K562 (cell line): ENCODE measurements around the gene CFAP157.

Source experiments
- POLR2AphosphoS2 ChIP-seq: IDR thresholded peaks from 2 replicates; pipeline ENCODE4 v1.6.1; 2012; ENCODE audit warnings: low read length, improper control_type of control experiment
- SETDB1 ChIP-seq: IDR thresholded peaks from one replicate; pipeline ENCODE4 v1.6.1; 2012; ENCODE audit warnings: low read length, control low read depth, inconsistent platforms
- SMAD1 ChIP-seq: fragments of 150-350 bp; IDR thresholded peaks from 2 replicates; pipeline ENCODE4 v1.6.1; 2014; ENCODE audit warnings: low read length, low read depth; ENCODE audit not compliant: partially characterized antibody

DNA sequence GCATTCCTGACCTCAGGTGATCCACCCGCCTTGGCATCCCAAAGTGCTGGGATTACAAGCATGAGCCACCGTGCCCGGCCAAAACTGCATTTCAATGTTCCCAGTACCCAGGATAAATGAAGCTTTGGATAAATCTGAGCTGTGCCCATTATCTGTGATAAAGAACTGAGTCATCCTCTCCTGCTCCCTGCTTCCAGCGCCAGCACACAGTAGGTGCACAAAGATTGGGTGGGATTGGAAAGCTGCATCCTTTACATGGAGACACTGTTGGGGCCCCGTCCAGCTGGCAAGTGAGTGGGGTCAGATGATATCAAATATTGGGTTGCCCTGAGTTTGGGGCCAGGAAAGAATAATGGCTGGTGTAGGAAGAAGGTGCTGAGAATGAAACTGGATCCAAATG is 54.3 kb downstream of the CFAP157 start:
- TF ChIP-seq POLR2AphosphoS2: no peak
- no peak for TF ChIP-seq SETDB1
- no peak for TF ChIP-seq SMAD1
